Muscle of leg (tissue), 11 donors: ENCODE data around the gene PROX1. TPM values are rescaled to one million over a fixed set of nuclear protein-coding genes. Genes with fewer than 3 reads are reported as not detected.

Source experiments
- DNase-seq: peaks from one replicate; pipeline ENCODE4 v3.0.0; 2013
- H3K27ac ChIP-seq: one replicate; pipeline ENCODE4 v1.5.1; 2013; ENCODE audit warnings: mild to moderate bottlenecking, low read length, control low read depth
- H3K27me3 ChIP-seq: one replicate; pipeline ENCODE4 v1.6.1; 2013; ENCODE audit warnings: low read length; ENCODE audit not compliant: control insufficient read depth, insufficient read depth
- H3K36me3 ChIP-seq: one replicate; pipeline ENCODE4 v1.6.1; 2013; ENCODE audit warnings: low read length; ENCODE audit not compliant: control insufficient read depth, insufficient read depth
- H3K4me1 ChIP-seq: one replicate; pipeline ENCODE4 v1.6.1; 2013; ENCODE audit warnings: low read length; ENCODE audit not compliant: control insufficient read depth, insufficient read depth
- H3K4me3 ChIP-seq: one replicate; pipeline ENCODE4 v1.5.1; 2013; ENCODE audit warnings: low read length, control low read depth
- H3K9me3 ChIP-seq: replicated peaks from 2 replicates; pipeline ENCODE4 v1.6.1; 2013; ENCODE audit warnings: low read depth, low read length; ENCODE audit not compliant: control insufficient read depth
- WGBS: methylation state at CpG from one replicate; pipeline ENCODE4 v1.1.5; 2013; ENCODE audit warnings: missing lambda C conversion rate; ENCODE audit not compliant: insufficient coverage; 5-methylcytosine and 5-hydroxymethylcytosine counted together
- polyA plus RNA-seq, 8 donors: library from polyadenylated mRNA; unstranded; fragments of 120-200 nt; gene quantifications; one replicate each; pipeline versions ENCODE4 v1.2.1 to v1.2.3, GENCODE V29; 2013; ENCODE audit warnings: inconsistent platforms in 1 of 8, low replicate concordance in 1 of 8; ENCODE audit not compliant: insufficient read length in 8 of 8, insufficient read depth in 1 of 8
- total RNA-seq: library from RNA; stranded (reverse); fragments of 120-200 nt; gene quantifications from one replicate; pipeline ENCODE4 v1.2.4, GENCODE V29; 2013

The PROX1 gene
- total and polyA plus RNA-seq, 9 donors: 6.5 to 13.8 (median 10.5) TPM

DNA sequence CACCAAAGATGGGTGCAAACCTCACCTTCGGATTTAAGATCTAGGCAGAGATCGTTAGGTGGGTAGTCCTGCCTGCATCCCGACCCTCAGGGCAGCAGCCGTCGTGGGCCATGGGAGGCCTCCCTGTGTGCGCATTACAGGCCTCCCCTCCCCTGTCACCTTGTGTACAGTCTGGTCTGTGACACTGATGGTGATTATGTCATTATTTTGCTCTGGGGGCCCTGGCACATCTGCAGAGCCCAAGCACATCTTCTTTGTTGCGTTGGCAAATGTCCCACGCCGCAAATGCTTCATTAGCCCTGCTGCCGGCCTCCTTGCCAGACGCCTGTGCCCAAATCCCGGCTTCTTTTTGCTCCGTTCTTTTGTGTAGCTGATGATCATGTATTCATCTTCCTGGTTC is 31.7 kb downstream of the PROX1 start:
- WGBS: 85% methylated on average over 12 of the region's 13 CpGs
- peak; percentile 33 for DNase-seq
- no peak overlapping the region for H3K27ac ChIP-seq

GRCh38 chr1:214021321-214021720 is 33.5 kb downstream of the PROX1 start:
- no peak overlapping the region for H3K27ac ChIP-seq
- 100% methylated on average over 1 of the region's 3 CpGs for WGBS
- no peak overlapping the region for H3K4me3 ChIP-seq
- H3K9me3 ChIP-seq: no peaks in the 10 kb centered on the region
- peaks cover 18% of the 10 kb centered on the region for H3K36me3 ChIP-seq
- no peak for DNase-seq
- no peaks in the 10 kb centered on the region for H3K27me3 ChIP-seq
- peaks cover 7% of the 10 kb centered on the region for H3K4me1 ChIP-seq

More for the DNA sequence above, 31.7 kb downstream of the PROX1 start:
- Histone ChIP-seq H3K4me3 (no peak overlapping the region), H3K9me3 (no peaks in the 10 kb centered on the region), H3K36me3 (peaks cover 18% of the 10 kb centered on the region), H3K4me1 (peaks cover 7% of the 10 kb centered on the region), H3K27me3 (no peaks in the 10 kb centered on the region)

DNA sequence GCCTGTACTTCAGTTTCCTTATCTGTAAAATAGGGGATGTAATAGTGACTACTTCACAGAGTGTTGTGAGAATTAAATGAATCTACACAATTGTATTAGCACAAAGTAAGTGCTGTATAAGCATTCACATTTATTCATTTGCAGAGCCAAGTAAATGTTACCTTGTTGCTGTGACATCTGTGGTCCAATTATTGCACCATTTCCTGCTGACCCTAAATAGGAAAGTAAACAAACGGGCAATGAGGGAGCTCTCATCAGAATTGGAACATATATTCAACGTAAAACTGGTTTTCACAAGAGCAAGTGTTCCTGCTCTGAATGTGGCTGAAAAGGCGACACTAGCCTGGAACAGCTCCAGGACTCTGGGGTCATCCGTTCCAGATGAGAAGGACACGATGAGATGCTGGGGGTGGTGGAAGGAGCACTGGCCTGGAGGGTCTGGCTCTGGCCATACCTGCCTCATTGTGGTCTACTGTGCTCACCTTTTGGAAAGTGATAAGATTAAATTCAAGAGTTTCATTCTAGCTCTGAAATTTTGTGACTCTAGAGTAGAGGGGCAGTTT is 34.5 kb downstream of the PROX1 start:
- no peaks in the 10 kb centered on the region for H3K27me3 ChIP-seq
- no peak for DNase-seq
- no peak overlapping the region for H3K4me3 ChIP-seq
- peaks cover 7% of the 10 kb centered on the region for H3K4me1 ChIP-seq
- no peaks in the 10 kb centered on the region for H3K9me3 ChIP-seq
- H3K36me3 ChIP-seq: peaks cover 18% of the 10 kb centered on the region
- no peak overlapping the region for H3K27ac ChIP-seq
- WGBS: 80% methylated on average over 5 of the region's 5 CpGs

DNA sequence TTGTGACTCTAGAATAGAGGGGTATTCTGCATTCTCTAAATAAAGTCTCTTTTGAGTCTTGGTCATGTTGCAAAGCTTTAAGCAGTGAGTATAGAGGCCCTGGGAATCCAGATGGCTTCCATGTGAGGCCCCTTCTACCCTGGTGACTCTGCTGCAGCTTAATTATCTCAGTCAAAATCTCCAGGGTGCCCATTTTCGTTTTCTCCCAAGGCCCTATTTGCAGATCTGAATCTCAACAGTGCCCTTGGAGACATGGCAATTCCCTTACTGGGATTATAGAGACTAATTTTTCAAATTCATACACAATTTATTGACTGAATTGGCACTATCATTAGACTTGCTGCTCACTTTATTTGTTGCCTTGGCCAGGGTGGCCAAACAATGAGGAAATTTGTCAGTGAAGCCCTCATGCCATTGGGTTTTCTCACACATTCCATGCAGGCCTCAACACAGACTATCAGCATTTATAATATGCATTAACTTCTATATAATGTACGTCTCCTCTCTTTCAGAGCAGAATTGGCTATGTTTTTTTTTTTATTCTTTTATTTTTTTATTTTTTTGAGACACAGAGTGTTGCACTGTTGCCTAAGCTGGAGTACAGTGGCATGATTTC is 35.1 kb downstream of the PROX1 start:
- Histone ChIP-seq H3K36me3 (peaks cover 15% of the 10 kb centered on the region), H3K9me3 (no peaks in the 10 kb centered on the region), H3K27me3 (no peaks in the 10 kb centered on the region), H3K27ac (no peak overlapping the region), H3K4me3 (no peak overlapping the region), H3K4me1 (peaks cover 4% of the 10 kb centered on the region)
- DNase-seq: no peak
- WGBS: no CpG with 5 or more reads among the region's 2 CpGs

DNA sequence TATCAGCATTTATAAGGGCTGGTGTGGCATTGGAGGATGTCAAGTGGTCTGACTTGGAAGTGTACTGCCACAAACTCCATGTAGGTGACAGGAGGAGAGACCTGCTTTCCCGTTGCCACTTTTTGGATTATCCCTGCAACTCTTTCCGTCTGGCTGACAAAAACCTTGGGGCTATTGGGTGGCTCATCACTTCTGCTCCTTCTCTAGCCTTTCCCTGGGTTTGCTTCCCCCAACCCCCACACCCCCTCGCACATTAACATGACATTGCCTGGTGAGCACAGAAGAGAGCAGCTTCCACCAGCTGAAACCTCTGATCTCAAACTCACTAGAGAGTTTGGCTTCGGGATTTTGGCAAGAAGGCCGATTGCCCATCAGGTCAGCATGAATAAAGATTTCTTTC is 39.2 kb downstream of the PROX1 start:
- Histone ChIP-seq H3K36me3 (peaks cover 7% of the 10 kb centered on the region), H3K9me3 (no peaks in the 10 kb centered on the region), H3K27me3 (no peaks in the 10 kb centered on the region), H3K4me3 (no peak overlapping the region), H3K4me1 (peaks cover 17% of the 10 kb centered on the region), H3K27ac (no peak overlapping the region)
- no peak for DNase-seq
- 49% methylated on average over 4 of the region's 5 CpGs for WGBS

GRCh38 chr1:214027498-214027897 is 39.7 kb downstream of the PROX1 start:
- H3K27me3 ChIP-seq: no peaks in the 10 kb centered on the region
- no peak overlapping the region for H3K4me3 ChIP-seq
- peaks cover 6% of the 10 kb centered on the region for H3K36me3 ChIP-seq
- H3K27ac ChIP-seq: no peak overlapping the region
- H3K4me1 ChIP-seq: peaks cover 17% of the 10 kb centered on the region
- no peak for DNase-seq
- WGBS: no CpG with 5 or more reads among the region's 5 CpGs
- no peaks in the 10 kb centered on the region for H3K9me3 ChIP-seq

- no peak for DNase-seq
- H3K9me3 ChIP-seq: no peaks in the 10 kb centered on the region
- H3K27me3 ChIP-seq: no peaks in the 10 kb centered on the region
- H3K27ac ChIP-seq: no peak overlapping the region
- WGBS: 77% methylated on average over 5 of the region's 5 CpGs
- H3K4me3 ChIP-seq: no peak overlapping the region
- peaks cover 17% of the 10 kb centered on the region for H3K4me1 ChIP-seq
- H3K36me3 ChIP-seq: peaks cover 3% of the 10 kb centered on the region
Measured at GRCh38 chr1:214028095-214028494, 40.3 kb downstream of the PROX1 start.

DNA sequence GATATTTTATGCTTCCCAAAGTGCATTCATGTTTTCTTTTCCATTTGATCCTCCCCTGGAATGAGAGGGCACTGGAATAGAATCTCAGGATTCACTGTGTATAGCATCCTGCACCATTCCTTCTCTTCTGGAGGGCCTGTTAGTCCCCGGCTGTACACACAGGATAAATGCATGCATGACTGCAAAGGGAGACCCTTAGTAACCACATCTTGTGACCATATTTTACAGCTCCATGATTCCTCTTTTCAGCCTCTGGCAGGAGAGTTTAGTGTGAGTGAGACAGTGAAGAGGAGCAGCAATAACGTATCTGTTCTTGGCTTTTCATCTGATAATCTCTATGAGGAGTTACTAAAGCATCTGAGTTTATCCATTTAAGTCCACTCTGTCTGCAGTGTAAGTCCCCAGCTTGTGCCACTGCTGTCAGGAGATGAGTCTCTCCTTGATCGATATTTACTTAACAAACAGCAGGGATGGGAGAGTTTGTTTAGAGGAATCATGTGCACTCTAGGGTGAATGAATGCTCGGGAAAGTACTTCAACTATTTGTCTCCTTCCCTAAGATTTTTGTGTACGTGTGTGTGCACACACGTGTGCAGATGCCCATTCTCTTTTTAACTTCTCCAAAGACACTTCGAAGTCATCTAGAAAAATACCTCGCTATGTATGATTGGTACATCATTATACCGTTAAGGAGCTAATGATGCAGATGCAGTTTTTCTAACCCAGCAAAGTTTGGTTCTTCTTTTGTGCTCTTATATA is 41.1 kb downstream of the PROX1 start:
- peaks cover 17% of the 10 kb centered on the region for H3K4me1 ChIP-seq
- no peaks in the 10 kb centered on the region for H3K27me3 ChIP-seq
- H3K36me3 ChIP-seq: peaks cover 2% of the 10 kb centered on the region
- no CpG with 5 or more reads among the region's 9 CpGs for WGBS
- no peak overlapping the region for H3K4me3 ChIP-seq
- peak overlapping the region; percentile 60 for H3K27ac ChIP-seq
- no peaks in the 10 kb centered on the region for H3K9me3 ChIP-seq
- no peak for DNase-seq

DNA sequence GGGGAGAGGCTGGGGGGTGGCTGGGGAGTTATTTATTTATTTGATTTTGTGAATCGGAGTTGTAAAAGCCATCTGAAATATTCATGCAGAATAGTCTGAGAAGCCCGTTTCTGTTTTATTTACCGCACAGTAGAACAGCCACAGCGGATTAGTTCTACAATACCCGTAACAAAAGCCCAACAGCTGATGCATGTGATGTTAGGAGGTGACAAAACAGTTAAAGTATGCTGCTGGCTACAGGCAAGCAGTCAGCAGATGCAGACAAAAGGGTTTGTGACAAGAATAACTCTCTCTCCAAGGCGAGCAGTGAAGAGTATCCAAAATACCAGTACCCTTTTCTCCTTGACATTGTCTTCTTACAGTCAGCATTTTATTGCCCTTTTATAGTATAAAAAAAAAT is 42.0 kb downstream of the PROX1 start:
- WGBS: 60% methylated on average over 3 of the region's 6 CpGs
- H3K36me3 ChIP-seq: no peaks in the 10 kb centered on the region
- peak overlapping the region; percentile 85 for H3K27ac ChIP-seq
- H3K27me3 ChIP-seq: no peaks in the 10 kb centered on the region
- H3K4me3 ChIP-seq: no peak overlapping the region
- H3K4me1 ChIP-seq: peaks cover 17% of the 10 kb centered on the region
- no peaks in the 10 kb centered on the region for H3K9me3 ChIP-seq
- peak; percentile 85 for DNase-seq

- H3K27me3 ChIP-seq: no peaks in the 10 kb centered on the region
- H3K4me1 ChIP-seq: peaks cover 17% of the 10 kb centered on the region
- H3K36me3 ChIP-seq: peaks cover 2% of the 10 kb centered on the region
- 32% methylated on average over 2 of the region's 5 CpGs for WGBS
- H3K9me3 ChIP-seq: no peaks in the 10 kb centered on the region
- no peak overlapping the region for H3K27ac ChIP-seq
- DNase-seq: no peak
- no peak overlapping the region for H3K4me3 ChIP-seq
Measured at GRCh38 chr1:214031267-214031650, 43.5 kb downstream of the PROX1 start.
